H9 (cell line): ENCODE data around the gene MYO18A. TPM values are rescaled to one million over a fixed set of nuclear protein-coding genes. Genes with fewer than 3 reads are reported as not detected.

Experiments used
- DNase-seq: peaks from one replicate; pipeline ENCODE4 v3.0.0-alpha.2; 2017
- H2AFZ ChIP-seq: one replicate; pipeline ENCODE4 v1.6.1; 2013; ENCODE audit warnings: mild to moderate bottlenecking, low read length, control low read depth, moderate library complexity
- H2AK5ac ChIP-seq: 2 replicates; pipeline ENCODE4 v1.6.1; 2013; ENCODE audit warnings: low read length, control low read depth, mixed read lengths; ENCODE audit not compliant: insufficient read length
- H2BK120ac ChIP-seq: one replicate; pipeline ENCODE4 v1.6.1; 2013; ENCODE audit warnings: low read depth, mild to moderate bottlenecking, low read length, control low read depth, inconsistent platforms; ENCODE audit not compliant: poor library complexity, severe bottlenecking
- H2BK12ac ChIP-seq: 2 replicates; pipeline ENCODE4 v1.6.1; 2013; ENCODE audit warnings: low read length, control low read depth, mixed read lengths, low read depth; ENCODE audit not compliant: insufficient read length
- H2BK15ac ChIP-seq: 2 replicates; pipeline ENCODE4 v1.6.1; 2013; ENCODE audit warnings: low read depth, low read length, control low read depth
- H2BK20ac ChIP-seq: one replicate; pipeline ENCODE4 v1.6.1; 2013; ENCODE audit warnings: low read depth, mild to moderate bottlenecking, low read length, control low read depth, inconsistent platforms; ENCODE audit not compliant: poor library complexity, severe bottlenecking
- H2BK5ac ChIP-seq: 2 replicates; pipeline ENCODE4 v1.6.1; 2013; ENCODE audit warnings: low read length, control low read depth, mixed read lengths; ENCODE audit not compliant: insufficient read length
- H3K14ac ChIP-seq: 2 replicates; pipeline ENCODE4 v1.6.1; 2013; ENCODE audit warnings: low read length, control low read depth; ENCODE audit not compliant: insufficient read depth
- H3K18ac ChIP-seq: 2 replicates; pipeline ENCODE4 v1.6.1; 2013; ENCODE audit warnings: low read depth, mild to moderate bottlenecking, mixed read lengths, low read length, control low read depth; ENCODE audit not compliant: insufficient read length
- H3K23ac ChIP-seq: 2 replicates; pipeline ENCODE4 v1.6.1; 2013; ENCODE audit warnings: low read length, control low read depth, mixed read lengths, low read depth; ENCODE audit not compliant: insufficient read length
- H3K23me2 ChIP-seq: 2 replicates; pipeline ENCODE4 v1.6.1; 2013; ENCODE audit warnings: low read depth, mild to moderate bottlenecking, mixed read lengths, low read length, control low read depth; ENCODE audit not compliant: insufficient read length, poor library complexity, severe bottlenecking
- H3K27ac ChIP-seq: 2 replicates; pipeline ENCODE4 v1.5.1; 2013; ENCODE audit warnings: low read length, control low read depth, mixed read lengths, low read depth; ENCODE audit not compliant: insufficient read length
- H3K27me3 ChIP-seq: 2 replicates; pipeline ENCODE4 v1.6.1; 2013; ENCODE audit warnings: low read length, control low read depth, inconsistent platforms; ENCODE audit not compliant: insufficient read depth
- H3K4ac ChIP-seq: 2 replicates; pipeline ENCODE4 v1.6.1; 2013; ENCODE audit warnings: low read depth, mild to moderate bottlenecking, control low read depth, inconsistent platforms, low read length, moderate library complexity
- H3K4me1 ChIP-seq: 2 replicates; pipeline ENCODE4 v1.6.1; 2013; ENCODE audit warnings: low read length, control low read depth, inconsistent platforms; ENCODE audit not compliant: insufficient read depth
- H3K4me2 ChIP-seq: 2 replicates; pipeline ENCODE4 v1.6.1; 2013; ENCODE audit warnings: low read length, control low read depth, mixed read lengths; ENCODE audit not compliant: insufficient read length, insufficient read depth
- H3K56ac ChIP-seq: 2 replicates; pipeline ENCODE4 v1.6.1; 2013; ENCODE audit warnings: low read depth, mild to moderate bottlenecking, mixed read lengths, low read length, control low read depth; ENCODE audit not compliant: insufficient read length
- H3K79me1 ChIP-seq: 2 replicates; pipeline ENCODE4 v1.6.1; 2013; ENCODE audit warnings: low read depth, mild to moderate bottlenecking, moderate library complexity, low read length, control low read depth, inconsistent platforms; ENCODE audit not compliant: insufficient read depth, poor library complexity, severe bottlenecking
- H3K79me2 ChIP-seq: 2 replicates; pipeline ENCODE4 v1.6.1; 2013; ENCODE audit warnings: low read length, control low read depth, inconsistent platforms; ENCODE audit not compliant: insufficient read depth
- H3K9ac ChIP-seq: 2 replicates; pipeline ENCODE4 v1.6.1; 2013; ENCODE audit warnings: low read length, control low read depth, mixed read lengths; ENCODE audit not compliant: insufficient read length; ENCODE audit errors: extremely low read depth
- H3K9me3 ChIP-seq: one replicate; pipeline ENCODE4 v1.6.1; 2013; ENCODE audit warnings: low read depth, low read length, inconsistent platforms; ENCODE audit not compliant: control insufficient read depth
- H3T11ph ChIP-seq: one replicate; pipeline ENCODE4 v1.6.1; 2013; ENCODE audit warnings: mild to moderate bottlenecking, low read length, control low read depth, inconsistent platforms
- H4K20me1 ChIP-seq: one replicate; pipeline ENCODE4 v1.6.1; 2013; ENCODE audit not compliant: control insufficient read depth, insufficient read length, insufficient read depth
- H4K5ac ChIP-seq: 2 replicates; pipeline ENCODE4 v1.6.1; 2013; ENCODE audit warnings: low read depth, mild to moderate bottlenecking, mixed read lengths, low read length, control low read depth; ENCODE audit not compliant: insufficient read length
- H4K8ac ChIP-seq: replicated peaks from 2 replicates; pipeline ENCODE4 v1.6.1; 2013; ENCODE audit warnings: low read length, control low read depth, mixed read lengths, low read depth; ENCODE audit not compliant: insufficient read length
- H4K91ac ChIP-seq: 2 replicates; pipeline ENCODE4 v1.6.1; 2013; ENCODE audit warnings: low read depth, mild to moderate bottlenecking, moderate library complexity, mixed read lengths, low read length, control low read depth; ENCODE audit not compliant: insufficient read length
- H3K27ac Mint-ChIP-seq, 3 experiments: 2 replicates in 2 of 3; 3 replicates in 1 of 3; pipeline ENCODE4 v1.8.0; 2020 to 2021; ENCODE audit warnings: mixed read lengths in 3 of 3, mild to moderate bottlenecking in 1 of 3, moderate library complexity in 1 of 3
- H3K27me3 Mint-ChIP-seq: 2 replicates; pipeline ENCODE4 v1.8.0; 2021; ENCODE audit warnings: low read depth, mild to moderate bottlenecking, moderate library complexity, mixed read lengths
- H3K36me3 Mint-ChIP-seq, 3 experiments: 2 replicates in 2 of 3; 3 replicates in 1 of 3; pipeline ENCODE4 v1.8.0; 2020 to 2021; ENCODE audit warnings: low read depth in 3 of 3, mixed read lengths in 3 of 3; ENCODE audit not compliant: insufficient read depth in 1 of 3
- H3K4me1 Mint-ChIP-seq, 2 experiments: 2 replicates each; pipeline ENCODE4 v1.8.0; 2020; ENCODE audit warnings: mixed read lengths in 2 of 2
- H3K4me3 Mint-ChIP-seq, 2 experiments: 2 replicates in 1 of 2; 3 replicates in 1 of 2; pipeline ENCODE4 v1.8.0; 2020 to 2021; ENCODE audit warnings: mild to moderate bottlenecking in 2 of 2, mixed read lengths in 2 of 2, moderate library complexity in 1 of 2
- H3K9me3 Mint-ChIP-seq, 2 experiments: 2 replicates in 1 of 2; 3 replicates in 1 of 2; pipeline ENCODE4 v1.8.0; 2020; ENCODE audit warnings: mild to moderate bottlenecking in 2 of 2, mixed read lengths in 2 of 2, moderate library complexity in 1 of 2
- CTCF ChIP-seq: fragments of 200-600 bp; sonication (generic); conservative IDR thresholded peaks from 3 replicates; pipeline ENCODE4 v1.8.0; 2021; ENCODE audit warnings: antibody characterized with exemption, mild to moderate bottlenecking
- WGBS: extraction: QIAGEN DNeasy Blood & Tissue Kit; methylation state at CpG from one replicate; pipeline ENCODE4 v1.1.7; 2013; ENCODE audit warnings: missing lambda C conversion rate, low lambda C conversion rate, mixed read lengths; ENCODE audit not compliant: insufficient read length; ENCODE audit errors: extremely low coverage; 5-methylcytosine and 5-hydroxymethylcytosine counted together
- total RNA-seq: library from RNA; stranded (reverse); gene quantifications from 2 replicates; pipeline ENCODE4 v1.2.1, GENCODE V29; 2021

Gene MYO18A
- total RNA-seq, 1 experiment from 2014 or later: 21.6 TPM

- no peaks in the 10 kb centered on the region for H3K9me3 Mint-ChIP-seq
- no peak for TF ChIP-seq CTCF
- Histone ChIP-seq H4K5ac (no peak overlapping the region), H2BK120ac (no peak overlapping the region), H4K8ac (no peak overlapping the region), H3T11ph (no peak overlapping the region), H3K4me2 (no peak overlapping the region), H3K56ac (no peak overlapping the region), H2AFZ (no peak overlapping the region), H2AK5ac (no peak overlapping the region), H3K27ac (no peak overlapping the region), H2BK12ac (no peak overlapping the region), H4K91ac (no peak overlapping the region), H4K20me1 (no peaks in the 10 kb centered on the region), H3K9me3 (no peaks in the 10 kb centered on the region), H3K23ac (no peak overlapping the region), H3K18ac (no peak overlapping the region), H3K79me2 (no peaks in the 10 kb centered on the region), H3K9ac (no peak overlapping the region), H3K4me1 (peaks cover 12% of the 10 kb centered on the region; the same call in 1 of the 2 replicates), H3K27me3 (no peaks in the 10 kb centered on the region), H3K79me1 (no peaks in the 10 kb centered on the region), H2BK5ac (no peak overlapping the region), H3K4ac (no peak overlapping the region), H3K14ac (no peak overlapping the region; the same call in 1 of the 2 replicates), H2BK20ac (no peak overlapping the region), H3K23me2 (peaks cover 3% of the 10 kb centered on the region), H2BK15ac (no peak overlapping the region)
- peaks cover 49 to 66% of the 10 kb centered on the region in 2 experiments for H3K4me1 Mint-ChIP-seq
- no peak overlapping the region for H3K4me3 Mint-ChIP-seq
- H3K27ac Mint-ChIP-seq: no peak overlapping the region; a peak in 1 of 7 replicates
- WGBS: no CpG with 5 or more reads among the region's 33 CpGs
- no peak for DNase-seq
- H3K27me3 Mint-ChIP-seq: peaks cover 2% of the 10 kb centered on the region
- H3K36me3 Mint-ChIP-seq: peaks cover 11 to 24% (median 20%) of the 10 kb centered on the region in 3 experiments; a peak in 6 of 7 replicates
Observed at GRCh38 chr17:29080323-29080722, 99.9 kb downstream of the MYO18A start.
